Fibroblast of villous mesenchyme (primary cell): ENCODE results near the gene PHTF2. TPM values are rescaled to one million over a fixed set of nuclear protein-coding genes. Genes with fewer than 3 reads are reported as not detected.

Experiments used
- DNase-seq: peaks from one replicate; pipeline ENCODE4 v3.0.0-alpha.2; 2010; ENCODE audit warnings: low read depth
- H3K4me3 ChIP-seq: 2 replicates; pipeline ENCODE4 v1.5.1; 2011; ENCODE audit warnings: low read depth, mild to moderate bottlenecking, low read length
- CTCF ChIP-seq: IDR thresholded peaks from 2 replicates; pipeline ENCODE4 v1.5.1; 2012; ENCODE audit warnings: low read depth, mild to moderate bottlenecking, low read length; ENCODE audit not compliant: insufficient read depth
- total RNA-seq: library from RNA; depleted of rRNA; stranded (reverse); fragments of >200 nt; gene quantifications from 2 replicates; pipeline ENCODE4 v1.2.3, GENCODE V29; 2012

PHTF2 gene
- total RNA-seq, 1 donor, result 119 TPM

GRCh38 chr7:77765481-77765880 lies 33.1 kb upstream of the PHTF2 start:
- no peak for TF ChIP-seq CTCF

GRCh38 chr7:77765906-77766800 lies 32.4 kb upstream of the PHTF2 start:
- no peak overlapping the region for H3K4me3 ChIP-seq
- peak; percentile 80 for DNase-seq
- TF ChIP-seq CTCF, result no peak

More at GRCh38 chr7:77765481-77765880, 33.1 kb upstream of the PHTF2 start:
- no peak overlapping the region for H3K4me3 ChIP-seq
- no peak for DNase-seq

- H3K4me3 ChIP-seq, result no peak overlapping the region
- no peak for DNase-seq
- no peak for TF ChIP-seq CTCF
These were observed 31.6 kb upstream of the PHTF2 start for GRCh38 chr7:77766801-77767605.

- DNase-seq, result no peak
- H3K4me3 ChIP-seq, result no peak overlapping the region
- no peak for TF ChIP-seq CTCF
These were observed 28.3 kb upstream of the PHTF2 start for GRCh38 chr7:77770316-77770715.

- DNase-seq, result no peak
- no peak for TF ChIP-seq CTCF
These were observed 26.7 kb upstream of the PHTF2 start for GRCh38 chr7:77771901-77772300.

GRCh38 chr7:77778535-77778934 lies 20.0 kb upstream of the PHTF2 start:
- no peak overlapping the region for H3K4me3 ChIP-seq
- no peak for TF ChIP-seq CTCF
- DNase-seq, result no peak

More at GRCh38 chr7:77771901-77772300, 26.7 kb upstream of the PHTF2 start:
- no peak overlapping the region for H3K4me3 ChIP-seq
